ENCODE measurements around the gene TRAFD1.

The TRAFD1 gene

DNA sequence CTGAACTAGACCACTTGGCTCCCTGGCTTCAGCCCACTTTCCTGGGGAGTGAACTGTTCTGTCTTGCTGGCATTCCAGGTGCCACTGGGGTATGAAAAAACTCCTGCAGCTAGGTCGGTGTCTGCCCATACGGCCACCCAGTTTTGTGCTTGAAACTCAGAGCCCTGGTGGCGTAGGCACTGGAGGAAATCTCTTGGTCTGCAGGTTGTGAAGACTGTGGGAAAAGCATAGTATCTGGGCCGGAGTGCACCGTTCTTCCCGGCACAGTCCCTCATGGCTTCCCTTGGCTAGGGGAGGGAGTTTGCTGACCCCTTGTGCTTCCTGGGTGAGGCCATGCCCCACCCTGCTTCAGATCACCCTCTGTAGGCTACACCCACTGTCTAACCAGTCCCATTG lies 33.8 kb downstream of the TRAFD1 start:
- no peak for DNase-seq

DNA sequence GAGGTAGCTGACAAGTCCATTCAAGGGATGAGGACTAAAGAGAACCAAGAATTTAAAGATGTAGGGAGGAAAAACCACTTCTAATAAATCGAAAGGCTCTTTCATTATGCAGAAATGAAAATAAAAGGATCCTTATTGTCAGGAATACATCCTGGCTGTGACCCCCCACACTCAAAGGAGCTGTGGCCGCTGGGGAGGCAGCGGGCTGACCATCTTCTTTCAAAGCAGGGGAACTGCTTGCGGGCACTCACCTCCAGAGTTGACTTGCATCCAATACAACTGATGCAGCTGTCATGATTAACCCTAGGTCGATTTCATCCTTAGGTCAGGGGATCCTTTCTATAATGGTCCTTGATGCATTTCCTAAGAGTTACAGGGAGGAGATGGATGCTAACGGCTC lies 35.3 kb downstream of the TRAFD1 start:
- DNase-seq, result no peak

- no peak for DNase-seq
Measured at GRCh38 chr12:112161711-112162110, 36.4 kb downstream of the TRAFD1 start.

- no peak for DNase-seq
Measured at GRCh38 chr12:112162241-112162790, 37.0 kb downstream of the TRAFD1 start.

DNA sequence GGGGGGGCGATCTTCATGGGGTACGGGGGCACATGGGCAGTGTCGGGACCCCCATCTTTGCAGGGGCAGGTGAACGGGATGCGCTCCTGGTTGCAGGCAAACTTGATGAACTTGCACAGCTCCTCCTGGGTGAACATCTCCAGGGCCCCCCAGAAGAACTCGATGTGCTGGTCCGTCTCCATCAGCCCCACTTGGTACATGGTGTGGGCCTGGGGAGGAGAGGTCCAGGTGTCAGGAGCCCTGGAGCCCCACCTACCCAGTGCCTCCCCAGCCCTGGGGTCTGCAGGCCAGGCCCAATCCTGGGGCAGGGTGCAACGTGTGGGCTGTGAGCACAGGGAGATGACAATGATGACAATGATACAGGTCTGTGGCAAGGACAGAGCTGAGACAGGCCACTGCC lies 37.7 kb downstream of the TRAFD1 start:
- no peak for DNase-seq

- DNase-seq, result no peak
Measured at GRCh38 chr12:112163471-112163991, 38.2 kb downstream of the TRAFD1 start.

GRCh38 chr12:112164011-112164660 lies 38.8 kb downstream of the TRAFD1 start:
- peak; percentile 10 for DNase-seq

DNA sequence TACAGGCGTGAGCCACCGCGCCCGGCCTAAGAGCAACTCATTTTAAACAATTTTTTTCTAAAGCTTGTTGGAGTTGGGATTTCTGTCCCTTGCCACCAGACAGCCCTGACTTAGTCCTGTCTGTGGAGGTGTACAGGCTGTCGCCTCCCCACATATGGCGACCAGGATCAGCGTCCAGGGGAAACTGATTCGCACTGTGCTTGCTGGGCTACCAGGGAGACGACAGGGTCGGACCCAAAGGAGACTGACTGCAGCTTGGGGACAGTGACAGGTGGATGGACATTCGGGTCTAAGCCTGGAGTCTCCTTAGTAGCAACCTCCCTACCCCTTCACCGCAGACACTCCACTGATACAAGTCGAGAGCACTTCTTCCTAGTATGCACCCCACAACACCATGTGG lies 40.3 kb downstream of the TRAFD1 start:
- peak; percentile 48 for DNase-seq

DNA sequence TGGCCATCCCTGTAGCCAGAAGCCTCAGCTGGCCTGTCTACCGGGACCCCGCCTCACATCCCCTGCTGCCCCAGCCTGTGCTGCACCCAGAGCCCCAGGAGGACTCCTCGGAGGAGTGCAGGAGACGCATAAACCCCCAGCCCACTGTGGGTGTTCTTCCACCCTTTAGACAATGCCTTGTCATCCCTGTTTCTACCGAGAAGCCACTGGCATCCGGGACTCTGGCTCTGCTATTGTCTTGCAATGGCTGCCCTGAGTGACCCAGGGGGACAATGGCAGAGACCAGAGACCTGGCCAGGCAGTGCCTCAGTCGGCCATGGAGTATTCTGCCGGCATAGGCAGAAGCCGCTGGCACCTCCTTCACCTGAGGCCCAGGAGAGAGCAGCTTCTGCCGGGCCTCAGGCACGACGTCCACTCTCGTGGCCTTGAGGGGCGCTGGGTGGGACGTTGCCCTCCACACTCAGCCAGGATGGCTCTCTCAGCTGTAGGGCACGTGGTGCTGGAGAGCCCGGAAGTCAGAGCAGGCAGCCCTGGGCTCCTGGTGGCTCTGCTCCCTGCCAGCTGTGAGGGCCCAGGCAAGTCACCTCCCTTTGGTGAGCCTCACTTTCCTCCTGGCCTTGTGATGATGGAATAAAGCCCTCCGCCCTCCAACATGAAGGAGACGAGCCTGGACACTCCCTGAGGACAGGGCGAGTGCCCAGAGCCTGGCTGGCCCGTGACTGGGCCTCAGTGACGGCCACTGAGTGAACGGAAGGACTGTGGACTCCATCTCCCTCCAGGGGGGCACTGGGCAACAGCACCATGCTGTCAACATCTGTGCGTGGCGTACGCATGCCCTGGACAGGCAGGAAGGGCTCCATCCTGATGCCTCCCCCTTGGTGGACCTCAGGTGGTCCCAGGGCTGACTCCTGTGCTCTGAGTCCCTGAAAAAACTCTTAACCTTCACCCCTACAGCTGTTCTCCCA lies 41.0 kb downstream of the TRAFD1 start:
- DNase-seq, result peak; percentile 52

DNA sequence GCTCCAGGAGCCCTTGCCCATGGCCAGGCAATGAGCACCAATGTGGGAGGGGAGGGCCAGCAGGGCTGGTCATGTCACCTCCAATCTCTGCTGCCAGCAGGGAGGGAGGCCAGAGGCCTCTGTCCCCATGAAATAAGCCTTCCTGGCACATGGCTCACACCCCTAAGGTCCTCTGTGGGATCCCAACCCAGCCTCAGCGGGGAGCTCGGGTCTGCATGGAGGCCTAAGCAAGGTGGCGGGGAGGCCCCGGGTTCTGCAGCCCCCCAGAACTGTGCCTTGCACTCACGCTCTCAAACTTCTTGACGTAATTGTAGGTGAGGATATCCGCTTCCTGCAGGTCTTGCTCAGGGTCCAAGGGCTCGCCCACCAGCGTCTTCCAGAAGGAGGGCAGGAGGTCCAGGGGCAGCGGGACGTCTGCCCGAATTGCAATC lies 41.7 kb downstream of the TRAFD1 start:
- peak; percentile 51 for DNase-seq

GRCh38 chr12:112167718-112168525 lies 42.6 kb downstream of the TRAFD1 start:
- peak; percentile 54 for DNase-seq

DNA sequence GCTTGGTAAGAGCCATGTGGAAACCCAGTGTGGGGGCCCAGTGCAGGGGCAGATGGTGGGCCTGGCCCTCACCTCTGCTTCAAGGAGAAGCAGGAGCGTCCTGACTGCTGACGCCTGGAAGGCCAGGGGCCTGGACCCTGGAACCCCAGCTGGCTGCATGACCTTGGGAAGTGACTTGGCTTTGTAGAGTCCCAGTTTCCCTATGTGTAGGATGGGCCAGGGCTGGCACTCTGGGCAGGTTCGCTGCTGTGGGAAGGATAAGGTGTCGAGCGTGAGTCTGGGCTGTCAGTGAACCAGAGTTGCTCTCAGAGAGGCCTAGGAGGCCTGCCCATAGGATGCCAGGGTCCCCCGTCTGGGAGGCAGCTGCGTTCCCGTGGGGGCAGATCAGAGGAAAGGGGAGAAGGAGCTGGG lies 43.2 kb downstream of the TRAFD1 start:
- peak; percentile 52 for DNase-seq

- peak; percentile 53 for DNase-seq
Measured at GRCh38 chr12:112169161-112169872, 44.0 kb downstream of the TRAFD1 start.

DNA sequence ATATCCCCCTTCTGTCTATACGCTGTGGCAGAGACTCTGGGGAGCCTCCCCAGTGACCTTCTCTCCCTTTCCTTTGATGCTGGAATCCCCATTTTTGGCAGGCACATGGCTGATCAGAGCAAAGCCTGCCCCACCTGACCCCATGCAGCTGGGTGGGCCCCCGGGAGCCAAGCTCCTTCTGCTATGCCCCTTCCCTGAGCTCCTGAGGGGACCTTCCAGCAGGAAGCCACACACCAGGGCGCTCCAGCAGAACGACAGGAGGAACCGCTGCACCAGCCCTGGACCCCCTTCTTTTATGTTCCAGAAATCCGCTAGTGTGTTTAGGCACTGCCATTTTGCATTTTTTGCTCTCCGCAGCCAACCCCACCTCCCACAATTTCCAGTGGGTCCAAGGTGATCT lies 44.6 kb downstream of the TRAFD1 start:
- peak; percentile 31 for DNase-seq

DNA sequence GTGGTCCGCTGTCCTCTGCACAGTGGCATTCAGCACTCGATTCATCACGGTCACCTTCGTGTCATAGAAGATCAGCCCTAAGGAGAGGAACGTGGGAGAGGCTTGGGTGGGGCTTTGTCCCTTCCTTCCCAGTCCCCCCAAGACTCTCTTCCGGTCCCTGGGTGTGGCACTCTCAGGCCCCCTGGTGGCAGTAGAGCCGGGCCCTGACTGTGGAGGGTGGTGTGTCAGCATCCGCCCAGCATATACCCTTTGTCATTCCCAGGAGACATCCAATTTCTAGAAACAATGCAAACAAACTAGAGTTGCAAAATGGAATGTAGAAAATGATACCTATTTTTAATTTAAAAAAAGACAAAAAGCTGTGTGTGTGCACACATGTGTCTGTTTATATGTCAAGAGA lies 45.0 kb downstream of the TRAFD1 start:
- DNase-seq, result peak; percentile 74

GRCh38 chr12:112170971-112171596 lies 45.7 kb downstream of the TRAFD1 start:
- no peak for DNase-seq

DNA sequence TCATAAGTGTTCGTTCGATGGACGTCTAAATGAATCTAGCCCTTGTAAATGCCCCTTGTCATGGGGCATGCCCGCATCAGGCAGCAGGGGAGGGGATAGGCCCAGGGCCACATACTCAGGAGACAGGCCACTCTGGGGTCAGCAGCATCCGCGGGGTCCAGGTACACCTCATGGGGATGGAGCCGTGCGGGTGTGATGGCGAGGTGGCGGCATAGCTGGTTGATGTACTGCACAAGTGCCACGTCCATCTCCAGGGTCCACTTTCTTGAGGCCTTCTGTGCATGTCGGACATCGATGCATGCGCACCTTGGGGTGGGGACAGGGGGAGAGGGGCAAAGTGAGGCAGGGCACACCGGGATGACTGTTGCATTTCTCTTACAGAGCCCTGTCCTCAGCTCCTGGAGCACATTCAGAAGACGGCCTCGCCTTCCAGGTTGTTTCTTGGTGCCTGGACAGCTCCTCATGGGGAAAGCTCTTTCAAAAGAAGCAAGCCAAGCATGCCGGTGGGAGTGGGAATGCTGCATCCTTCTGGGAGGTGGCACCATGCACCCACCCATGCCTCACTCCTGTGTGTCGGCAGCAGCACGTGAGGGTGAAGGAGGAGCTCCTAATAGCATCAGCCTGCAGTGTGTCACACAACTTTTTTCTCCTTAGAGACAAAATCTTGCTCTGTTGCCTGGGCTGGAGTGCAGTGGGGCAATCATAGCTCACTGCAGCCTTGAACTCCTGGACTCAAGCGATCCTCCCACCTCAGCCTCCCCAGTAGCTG lies 47.4 kb downstream of the TRAFD1 start:
- DNase-seq, result no peak

DNA sequence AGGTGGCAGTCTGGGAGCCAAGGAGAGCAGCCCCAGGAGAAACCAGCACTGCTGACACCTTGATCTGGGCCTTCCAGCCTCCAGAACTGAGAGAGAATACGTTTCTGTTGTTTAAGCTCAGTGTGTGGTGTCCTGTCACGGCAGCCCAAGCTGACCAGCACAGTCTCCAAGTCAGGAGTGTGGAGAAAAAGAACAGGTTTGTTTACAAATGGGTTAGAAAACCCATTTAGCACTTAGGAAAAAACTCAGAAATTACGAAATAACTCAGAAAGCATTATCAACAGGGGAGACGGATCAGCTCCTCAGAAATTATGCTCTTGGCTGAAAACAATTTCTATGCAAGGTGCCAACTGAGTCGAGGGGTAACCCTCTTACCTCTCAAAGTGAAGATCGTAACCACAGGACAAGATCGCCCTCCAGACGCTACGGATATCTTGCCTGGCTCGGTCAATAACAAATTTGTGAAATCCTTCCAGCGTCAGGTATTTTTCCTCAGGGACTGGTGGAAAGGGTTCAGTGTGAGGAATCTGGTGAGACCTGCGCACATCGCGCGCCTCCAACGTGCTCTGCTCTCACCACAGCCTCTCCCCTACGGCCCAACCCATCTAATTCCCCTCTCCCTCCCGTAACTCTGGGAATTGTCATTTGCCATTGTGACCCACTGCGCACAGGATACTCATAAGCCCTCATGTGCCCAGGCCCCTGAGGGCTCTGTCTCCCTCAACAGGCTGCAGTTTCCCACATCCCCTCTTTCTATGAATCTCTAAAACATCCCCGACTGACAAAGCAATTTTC lies 50.2 kb downstream of the TRAFD1 start:
- DNase-seq, result no peak

DNA sequence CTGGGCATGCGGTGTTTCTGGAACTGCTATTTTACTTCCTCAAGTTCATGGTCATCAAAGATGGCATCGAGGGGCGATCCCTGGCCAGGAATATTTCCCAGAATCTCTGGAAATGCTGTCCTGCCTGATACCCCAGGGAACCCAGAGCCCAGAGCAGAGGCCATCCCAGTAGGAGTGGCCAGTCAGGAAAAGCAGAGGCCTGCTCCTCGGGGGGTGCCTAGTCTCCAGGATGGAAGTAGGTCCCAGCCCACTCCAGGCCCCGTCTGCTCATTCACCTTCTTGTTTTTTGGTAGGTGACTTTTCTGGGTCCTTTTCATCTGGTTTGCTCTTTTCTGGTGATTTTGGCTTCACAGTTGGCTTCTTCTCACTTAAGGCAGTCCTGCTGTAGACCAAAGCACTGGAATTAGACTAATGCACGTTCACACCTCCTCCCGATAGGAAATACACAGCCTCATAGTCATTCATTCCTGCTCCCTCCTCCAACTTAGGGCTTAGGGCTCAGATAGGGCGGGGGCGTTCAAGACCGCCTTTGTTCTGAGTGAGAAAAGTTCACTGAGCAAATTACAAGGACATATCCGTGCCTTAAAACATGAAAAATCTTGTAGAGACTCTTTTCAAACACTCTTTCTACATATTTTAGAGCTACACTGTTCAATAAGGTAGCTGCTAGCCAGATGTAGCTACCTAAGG lies 51.1 kb downstream of the TRAFD1 start:
- peak; percentile 34 for DNase-seq

Measured in activated effector memory CD4-positive, alpha-beta T cell treated with anti-CD3 and anti-CD28 coated beads, Interleukin-2, amount 50 U/mL, for 16 hours (primary cell).